ENCODE measurements around the gene RALGAPA2. TPM values are rescaled to one million over a fixed set of nuclear protein-coding genes. Genes with fewer than 3 reads are reported as not detected.

Gene RALGAPA2
- total RNA-seq, 4 donors from 2014 or later = 18.4 to 27.4 (median 25.2) TPM

GRCh38 chr20:20465252-20465651 is 247.2 kb downstream of the RALGAPA2 start:
- 89 to 90% methylated on average over 1 to 2 of the region's 2 CpGs for WGBS, 2 donors (ENCODE audit: low coverage in 1 of 2)
- no peaks in the 10 kb centered on the region for H3K9me3 ChIP-seq
- H3K27me3 ChIP-seq = no peaks in the 10 kb centered on the region
- no peak overlapping the region for H3K27ac ChIP-seq
- H3K4me3 ChIP-seq = no peak overlapping the region
- TF ChIP-seq EP300 (IDR thresholded peaks at IDR 0.05) (no peak), CTCF (IDR thresholded peaks at IDR 0.05) (no peak), POLR2A (IDR thresholded peaks at IDR 0.05) (no peak), POLR2AphosphoS5 (IDR thresholded peaks at IDR 0.05) (no peak)
- H3K36me3 ChIP-seq = peaks cover 0 to 55% of the 10 kb centered on the region in 2 donors
- no peaks in the 10 kb centered on the region for H3K4me1 ChIP-seq
- ATAC-seq = no peak

- Histone ChIP-seq H3K27me3 (no peaks in the 10 kb centered on the region), H3K27ac (no peak overlapping the region), H3K36me3 (peaks cover 0 to 47% of the 10 kb centered on the region in 2 donors), H3K4me3 (no peak overlapping the region), H3K4me1 (no peaks in the 10 kb centered on the region), H3K9me3 (no peaks in the 10 kb centered on the region)
- no peak for TF ChIP-seq CTCF (IDR thresholded peaks at IDR 0.05)
- no peak for TF ChIP-seq EP300 (IDR thresholded peaks at IDR 0.05)
- no peak for TF ChIP-seq POLR2A (IDR thresholded peaks at IDR 0.05)
- no peak for TF ChIP-seq POLR2AphosphoS5 (IDR thresholded peaks at IDR 0.05)
- no peak for ATAC-seq
- WGBS, 2 donors (ENCODE audit: low coverage in 1 of 2) = 65 to 67% methylated on average over 5 to 7 of the region's 9 CpGs
Measured at GRCh38 chr20:20463933-20464374, 248.5 kb downstream of the RALGAPA2 start.

GRCh38 chr20:20462185-20462584 is 250.3 kb downstream of the RALGAPA2 start:
- no peaks in the 10 kb centered on the region for H3K27me3 ChIP-seq
- no peaks in the 10 kb centered on the region for H3K9me3 ChIP-seq
- no peak overlapping the region for H3K27ac ChIP-seq
- H3K4me3 ChIP-seq = no peak overlapping the region
- H3K36me3 ChIP-seq = peaks cover 0 to 36% of the 10 kb centered on the region in 2 donors
- H3K4me1 ChIP-seq = no peaks in the 10 kb centered on the region
- 62% methylated on average over 3 of the region's 3 CpGs; no CpG with 5 or more reads in 1 of the 2 donors for WGBS, 2 donors (ENCODE audit: low coverage in 1 of 2)
- TF ChIP-seq POLR2A (IDR thresholded peaks at IDR 0.05) (no peak), EP300 (IDR thresholded peaks at IDR 0.05) (no peak), POLR2AphosphoS5 (IDR thresholded peaks at IDR 0.05) (no peak), CTCF (IDR thresholded peaks at IDR 0.05) (no peak)
- ATAC-seq = no peak

GRCh38 chr20:20461551-20461950 is 250.9 kb downstream of the RALGAPA2 start:
- Histone ChIP-seq H3K36me3 (peaks cover 0 to 36% of the 10 kb centered on the region in 2 donors), H3K4me3 (no peak overlapping the region), H3K27ac (no peak overlapping the region), H3K27me3 (no peaks in the 10 kb centered on the region), H3K4me1 (no peaks in the 10 kb centered on the region), H3K9me3 (no peaks in the 10 kb centered on the region)
- 90% methylated on average over 2 of the region's 2 CpGs; no CpG with 5 or more reads in 1 of the 2 donors for WGBS, 2 donors (ENCODE audit: low coverage in 1 of 2)
- TF ChIP-seq POLR2A (IDR thresholded peaks at IDR 0.05) (no peak), CTCF (IDR thresholded peaks at IDR 0.05) (no peak), POLR2AphosphoS5 (IDR thresholded peaks at IDR 0.05) (no peak)
- no peak for ATAC-seq

- Histone ChIP-seq H3K27me3 (no peaks in the 10 kb centered on the region), H3K36me3 (peaks cover 0 to 26% of the 10 kb centered on the region in 2 donors), H3K4me3 (no peak overlapping the region), H3K27ac (no peak overlapping the region), H3K4me1 (no peaks in the 10 kb centered on the region), H3K9me3 (no peaks in the 10 kb centered on the region)
- TF ChIP-seq CTCF (IDR thresholded peaks at IDR 0.05) = no peak
- no peak for TF ChIP-seq POLR2A (IDR thresholded peaks at IDR 0.05)
- no peak for TF ChIP-seq POLR2AphosphoS5 (IDR thresholded peaks at IDR 0.05)
- TF ChIP-seq EP300 (IDR thresholded peaks at IDR 0.05) = no peak
- 87 to 90% methylated on average over 3 to 5 of the region's 5 CpGs for WGBS, 2 donors (ENCODE audit: low coverage in 1 of 2)
- no peak for ATAC-seq
Measured at GRCh38 chr20:20459726-20460125, 252.7 kb downstream of the RALGAPA2 start.
